HCT116 (cell line): ENCODE measurements around the gene NCAPD2.

ENCODE experiments used
- CTCF ChIP-seq, 3 experiments: fragments of 200-600 bp in 1 of 3; sonication (generic) in 1 of 3; IDR thresholded peaks in 2 of 3; conservative IDR thresholded peaks in 1 of 3; 2 replicates each; pipeline ENCODE4 v1.5.1; 2012 to 2017; ENCODE audit warnings: low read depth in 2 of 3, low read length in 2 of 3, antibody characterized with exemption in 1 of 3, borderline replicate concordance in 1 of 3, control low read depth in 1 of 3, mild to moderate bottlenecking in 1 of 3, mixed read lengths in 1 of 3, mixed run types in 1 of 3, moderate library complexity in 1 of 3; ENCODE audit not compliant: insufficient read depth in 1 of 3
- EZH2 ChIP-seq: fragments of 200-600 bp; sonication (generic); IDR thresholded peaks from 2 replicates; pipeline ENCODE4 v1.6.1; 2017; ENCODE audit warnings: antibody characterized with exemption, mixed run types

GRCh38 chr12:6460751-6461371 is 33.0 kb upstream of the NCAPD2 start:
- TF ChIP-seq CTCF (IDR thresholded peaks at IDR 0.05 in 2 of 3, conservative IDR thresholded peaks at IDR 0.05 in 1 of 3; ENCODE audit: borderline replicate concordance in 1 of 3, insufficient read depth in 1 of 3, low read depth in 2 of 3, low read length in 2 of 3) (no peak), EZH2 (no peak)
